GM19240 (cell line): ENCODE data around the gene DOCK7.
"Not testable (repeated sequence)": the region's sequence is repeated elsewhere in the genome, so short reads cannot be mapped to it uniquely, and the experiment has no call there.

ENCODE experiments used
- DNase-seq: peaks from one replicate; pipeline ENCODE4 v3.0.0; 2011; ENCODE audit warnings: low spot score; ENCODE audit not compliant: insufficient read length

Gene DOCK7

GRCh38 chr1:62691062-62691844 lies 3.1 kb upstream of the DOCK7 start:
- DNase-seq, result no peak

GRCh38 chr1:62689524-62689923 lies 1.3 kb upstream of the DOCK7 start:
- DNase-seq, result no peak

GRCh38 chr1:62688687-62689085 lies 500 bp upstream of the DOCK7 start:
- no peak for DNase-seq

GRCh38 chr1:62687421-62687902 lies 724 bp downstream of the DOCK7 start:
- peak; percentile 11 for DNase-seq

GRCh38 chr1:62686822-62687221 lies 1.4 kb downstream of the DOCK7 start:
- DNase-seq, result no peak

GRCh38 chr1:62685431-62685859 lies 2.7 kb downstream of the DOCK7 start:
- no peak for DNase-seq

- DNase-seq, result no peak
Measured at GRCh38 chr1:62682531-62682930, 5.7 kb downstream of the DOCK7 start.

GRCh38 chr1:62680992-62681391 lies 7.2 kb downstream of the DOCK7 start:
- DNase-seq, result not testable (repeated sequence)

- DNase-seq, result not testable (repeated sequence)
Measured at GRCh38 chr1:62677822-62678221, 10.4 kb downstream of the DOCK7 start.

GRCh38 chr1:62676611-62677356 lies 11.4 kb downstream of the DOCK7 start:
- no peak for DNase-seq

GRCh38 chr1:62673629-62674028 lies 14.6 kb downstream of the DOCK7 start:
- DNase-seq, result no peak

GRCh38 chr1:62672029-62672428 lies 16.2 kb downstream of the DOCK7 start:
- DNase-seq, result no peak

- no peak for DNase-seq
Measured at GRCh38 chr1:62654744-62655143, 33.4 kb downstream of the DOCK7 start.

- DNase-seq, result no peak
Measured at GRCh38 chr1:62652387-62652786, 35.8 kb downstream of the DOCK7 start.

- no peak for DNase-seq
Measured at GRCh38 chr1:62643283-62643682, 44.9 kb downstream of the DOCK7 start.

- no peak for DNase-seq
Measured at GRCh38 chr1:62637392-62638105, 50.6 kb downstream of the DOCK7 start.

- no peak for DNase-seq
Measured at GRCh38 chr1:62628506-62628905, 59.7 kb downstream of the DOCK7 start.

GRCh38 chr1:62625415-62625814 lies 62.8 kb downstream of the DOCK7 start:
- DNase-seq, result no peak

- DNase-seq, result peak; percentile 3
Measured at GRCh38 chr1:62621907-62622306, 66.3 kb downstream of the DOCK7 start.

GRCh38 chr1:62613890-62614289 lies 74.3 kb downstream of the DOCK7 start:
- DNase-seq, result no peak

GRCh38 chr1:62613325-62613727 lies 74.9 kb downstream of the DOCK7 start:
- no peak for DNase-seq

GRCh38 chr1:62612770-62613169 lies 75.4 kb downstream of the DOCK7 start:
- DNase-seq, result no peak
